OCI-LY3 (cell line): ENCODE data around the gene CUX1.

Experiments
- H2AFZ ChIP-seq: fragments of 200-600, 300-600 bp; shearing (Covaris generic); 2 replicates; pipeline ENCODE4 v1.6.0; 2014; ENCODE audit warnings: antibody characterized with exemption, low read depth, low read length
- H3K27ac ChIP-seq: fragments of 200-600, 300-600 bp; sonication (generic); 2 replicates; pipeline ENCODE4 v1.5.1; 2014; ENCODE audit warnings: mild to moderate bottlenecking, low read length, moderate library complexity, mixed read lengths
- H3K27me3 ChIP-seq: fragments of 200-600, 300-600 bp; sonication (generic); 2 replicates; pipeline ENCODE4 v1.6.1; 2014; ENCODE audit warnings: low read depth, low read length, mixed read lengths
- H3K36me3 ChIP-seq: fragments of 200-600, 300-600 bp; sonication (generic); replicated peaks from 2 replicates; pipeline ENCODE3; 2014; ENCODE audit warnings: low read depth, low read length, mixed read lengths
- H3K4me1 ChIP-seq: fragments of 300-600, 200-600 bp; sonication (generic); 2 replicates; pipeline ENCODE4 v1.6.1; 2014; ENCODE audit warnings: low read length, mixed read lengths
- H3K4me2 ChIP-seq: fragments of 200-600, 300-600 bp; sonication (generic); 2 replicates; pipeline ENCODE4 v1.6.1; 2014; ENCODE audit warnings: low read length, mixed read lengths
- H3K4me3 ChIP-seq: fragments of 300-600, 200-600 bp; sonication (generic); 2 replicates; pipeline ENCODE4 v1.5.1; 2014; ENCODE audit warnings: antibody characterized with exemption, mild to moderate bottlenecking, low read length, moderate library complexity
- H3K79me2 ChIP-seq: fragments of 300-600, 200-600 bp; shearing (Covaris generic); 2 replicates; pipeline ENCODE4 v1.6.1; 2014; ENCODE audit warnings: mild to moderate bottlenecking, low read length, mixed read lengths
- H3K9ac ChIP-seq: fragments of 300-600, 200-600 bp; shearing (Covaris generic); 2 replicates; pipeline ENCODE4 v1.6.0; 2014; ENCODE audit warnings: mild to moderate bottlenecking, low read length, moderate library complexity
- H3K9me3 ChIP-seq: fragments of 200-600, 300-600 bp; shearing (Covaris generic); 2 replicates; pipeline ENCODE4 v1.6.1; 2014; ENCODE audit warnings: low read length, mixed read lengths; ENCODE audit not compliant: insufficient read depth
- H4K20me1 ChIP-seq: fragments of 200-600, 300-600 bp; sonication (generic); 2 replicates; pipeline ENCODE4 v1.6.1; 2016; ENCODE audit warnings: low read length, mixed read lengths; ENCODE audit not compliant: insufficient read depth
- CTCF ChIP-seq: fragments of 200-600, 300-600 bp; sonication (generic); IDR thresholded peaks from 2 replicates; pipeline ENCODE4 v1.5.1; 2014; ENCODE audit warnings: antibody characterized with exemption, low read length, low read depth
- EZH2phosphoT487 ChIP-seq: fragments of 200-600 bp; shearing (Covaris generic); IDR thresholded peaks from 2 replicates; pipeline ENCODE4 v1.6.1; 2018; ENCODE audit warnings: antibody characterized with exemption, mixed run types, low read depth

Gene CUX1

GRCh38 chr7:101923602-101923985 lies 106.2 kb downstream of the CUX1 start:
- no peak for TF ChIP-seq CTCF
- no peak for TF ChIP-seq EZH2phosphoT487
- Histone ChIP-seq H3K4me3 (no peak overlapping the region), H3K27ac (no peak overlapping the region), H3K9ac (no peak overlapping the region), H3K27me3 (no peaks in the 10 kb centered on the region), H3K79me2 (peaks cover 32% of the 10 kb centered on the region), H4K20me1 (peaks cover 56% of the 10 kb centered on the region), H3K36me3 (peaks cover 11% of the 10 kb centered on the region), H3K4me2 (no peak overlapping the region), H3K4me1 (no peaks in the 10 kb centered on the region), H2AFZ (no peak overlapping the region), H3K9me3 (no peaks in the 10 kb centered on the region)

- Histone ChIP-seq H3K4me1 (no peaks in the 10 kb centered on the region), H3K79me2 (peaks cover 30% of the 10 kb centered on the region), H3K9me3 (no peaks in the 10 kb centered on the region), H3K9ac (no peak overlapping the region), H2AFZ (no peak overlapping the region), H3K4me3 (no peak overlapping the region), H4K20me1 (peaks cover 54% of the 10 kb centered on the region), H3K27ac (no peak overlapping the region), H3K4me2 (no peak overlapping the region), H3K27me3 (no peaks in the 10 kb centered on the region), H3K36me3 (peaks cover 9% of the 10 kb centered on the region)
- TF ChIP-seq CTCF (no peak), EZH2phosphoT487 (no peak)
These were observed 106.7 kb downstream of the CUX1 start for GRCh38 chr7:101924171-101924570.

- H3K27ac ChIP-seq: no peak overlapping the region
- H3K27me3 ChIP-seq: no peaks in the 10 kb centered on the region
- peaks cover 8% of the 10 kb centered on the region for H3K36me3 ChIP-seq
- H3K9ac ChIP-seq: no peak overlapping the region
- peaks cover 38% of the 10 kb centered on the region for H3K79me2 ChIP-seq
- H4K20me1 ChIP-seq: peaks cover 60% of the 10 kb centered on the region
- no peaks in the 10 kb centered on the region for H3K9me3 ChIP-seq
- TF ChIP-seq CTCF (no peak), EZH2phosphoT487 (no peak)
- no peak overlapping the region for H3K4me3 ChIP-seq
- no peaks in the 10 kb centered on the region for H3K4me1 ChIP-seq
- H3K4me2 ChIP-seq: no peak overlapping the region
- H2AFZ ChIP-seq: no peak overlapping the region
These were observed 108.8 kb downstream of the CUX1 start for GRCh38 chr7:101926265-101926664.

GRCh38 chr7:101927389-101927788 lies 110.0 kb downstream of the CUX1 start:
- H2AFZ ChIP-seq: no peak overlapping the region
- peaks cover 70% of the 10 kb centered on the region for H4K20me1 ChIP-seq
- TF ChIP-seq CTCF: no peak
- TF ChIP-seq EZH2phosphoT487: no peak
- H3K27me3 ChIP-seq: no peaks in the 10 kb centered on the region
- no peak overlapping the region for H3K4me3 ChIP-seq
- H3K27ac ChIP-seq: no peak overlapping the region
- peaks cover 8% of the 10 kb centered on the region for H3K36me3 ChIP-seq
- peaks cover 46% of the 10 kb centered on the region for H3K79me2 ChIP-seq
- H3K9me3 ChIP-seq: no peaks in the 10 kb centered on the region
- peaks cover under 1% of the 10 kb centered on the region; the same call in 1 of the 2 replicates for H3K4me1 ChIP-seq
- H3K9ac ChIP-seq: no peak overlapping the region
- no peak overlapping the region for H3K4me2 ChIP-seq
